Sigmoid colon (tissue), 7 donors: Measurements from ENCODE around the gene AEN. TPM values are rescaled to one million over a fixed set of nuclear protein-coding genes. Genes with fewer than 3 reads are reported as not detected.

Experiments used
- DNase-seq: peaks from one replicate; pipeline ENCODE4 v3.0.0-alpha.2; 2019
- H3K27ac ChIP-seq, 4 donors: fragments of 200-600 bp; sonication (generic); one replicate each; pipeline ENCODE4 v1.5.1; 2016 to 2019; ENCODE audit warnings: mild to moderate bottlenecking in 1 of 4
- H3K27me3 ChIP-seq, 3 donors: fragments of 200-600 bp; sonication (generic); one replicate each; pipeline ENCODE4 v1.5.1; 2019; ENCODE audit warnings: mild to moderate bottlenecking in 1 of 3
- H3K36me3 ChIP-seq, 4 donors: fragments of 200-600 bp; sonication (generic); one replicate each; pipeline ENCODE4 v1.5.1; 2016 to 2019
- H3K4me1 ChIP-seq, 4 donors: fragments of 200-600 bp; sonication (generic); one replicate each; pipeline ENCODE4 v1.5.1; 2017 to 2019
- H3K4me3 ChIP-seq, 4 donors: fragments of 200-600 bp; sonication (generic); one replicate each; pipeline ENCODE4 v1.5.1; 2017 to 2019; ENCODE audit warnings: mild to moderate bottlenecking in 2 of 4, moderate library complexity in 1 of 4
- H3K9me3 ChIP-seq, 4 donors: fragments of 200-600 bp in 3 of 4; sonication (generic) in 3 of 4; one replicate each; pipeline versions ENCODE4 v1.5.1 to v1.6.1; 2013 to 2019
- EP300 ChIP-seq, 4 donors: sonication (generic); formaldehyde crosslinking; IDR thresholded peaks; one replicate each; pipeline ENCODE4 v1.6.1; 2017; ENCODE audit warnings: antibody characterized with exemption in 4 of 4
- POLR2A ChIP-seq, 2 donors: fragments of 450-650 bp; IDR thresholded peaks; one replicate each; pipeline ENCODE4 v1.6.1; 2016; ENCODE audit warnings: antibody characterized with exemption in 2 of 2, mild to moderate bottlenecking in 2 of 2, moderate library complexity in 2 of 2
- POLR2AphosphoS5 ChIP-seq, 4 donors: sonication (generic); formaldehyde crosslinking; IDR thresholded peaks; one replicate each; pipeline ENCODE4 v1.6.1; 2017; ENCODE audit warnings: antibody characterized with exemption in 4 of 4
- WGBS, 2 donors: extraction: QIAGEN DNeasy Blood & Tissue Kit; methylation state at CpG; one replicate each; pipeline ENCODE4 v1.1.7; 2013; 5-methylcytosine and 5-hydroxymethylcytosine counted together
- intact Hi-C: fragments of 100-400 bp; cut with DNase I; formaldehyde crosslinking; loops from one replicate; pipeline ENCODE4 v1.15.1; 2023
- polyA plus RNA-seq, 3 donors: library from polyadenylated mRNA; stranded (reverse); fragments of 200-250 nt; gene quantifications; one replicate each; pipeline ENCODE4 v1.2.3, GENCODE V29; 2013
- total RNA-seq, 4 donors: library from RNA; depleted of rRNA; stranded (reverse); fragments of >200 nt; gene quantifications; one replicate each; pipeline ENCODE4 v1.1.0, GENCODE V29; 2016
- TF ChIP-seq, protein P1 (sequence below), 4 experiments: fragments of 450-650 bp in 3 of 4; fragments of 200-600 bp in 1 of 4; IDR thresholded peaks; one replicate each; pipeline ENCODE4 v1.5.1; 2016 to 2019; ENCODE audit warnings: antibody characterized with exemption in 4 of 4, mild to moderate bottlenecking in 3 of 4, moderate library complexity in 2 of 4
- donor health status: healthy with polysubstance abuse.
- donor health status: Bipolar disorder and iron deficiency.
- donor health status: healthy.

Gene AEN
- total and polyA plus RNA-seq, 7 donors, result 4.2 to 19.7 (median 8.8) TPM

GRCh38 chr15:88654430-88655102, 33.4 kb downstream of the AEN start:
- TF ChIP-seq, protein P1, sequence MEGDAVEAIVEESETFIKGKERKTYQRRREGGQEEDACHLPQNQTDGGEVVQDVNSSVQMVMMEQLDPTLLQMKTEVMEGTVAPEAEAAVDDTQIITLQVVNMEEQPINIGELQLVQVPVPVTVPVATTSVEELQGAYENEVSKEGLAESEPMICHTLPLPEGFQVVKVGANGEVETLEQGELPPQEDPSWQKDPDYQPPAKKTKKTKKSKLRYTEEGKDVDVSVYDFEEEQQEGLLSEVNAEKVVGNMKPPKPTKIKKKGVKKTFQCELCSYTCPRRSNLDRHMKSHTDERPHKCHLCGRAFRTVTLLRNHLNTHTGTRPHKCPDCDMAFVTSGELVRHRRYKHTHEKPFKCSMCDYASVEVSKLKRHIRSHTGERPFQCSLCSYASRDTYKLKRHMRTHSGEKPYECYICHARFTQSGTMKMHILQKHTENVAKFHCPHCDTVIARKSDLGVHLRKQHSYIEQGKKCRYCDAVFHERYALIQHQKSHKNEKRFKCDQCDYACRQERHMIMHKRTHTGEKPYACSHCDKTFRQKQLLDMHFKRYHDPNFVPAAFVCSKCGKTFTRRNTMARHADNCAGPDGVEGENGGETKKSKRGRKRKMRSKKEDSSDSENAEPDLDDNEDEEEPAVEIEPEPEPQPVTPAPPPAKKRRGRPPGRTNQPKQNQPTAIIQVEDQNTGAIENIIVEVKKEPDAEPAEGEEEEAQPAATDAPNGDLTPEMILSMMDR (IDR thresholded peaks at IDR 0.05), result no peak
- TF ChIP-seq POLR2AphosphoS5 (IDR thresholded peaks at IDR 0.05) (no peak), POLR2A (IDR thresholded peaks at IDR 0.05) (no peak)
- DNase-seq, result peak; percentile 53
- Histone ChIP-seq H3K27ac (no peak overlapping the region), H3K36me3 (no peaks in the 10 kb centered on the region), H3K27me3 (no peaks in the 10 kb centered on the region), H3K9me3 (no peaks in the 10 kb centered on the region), H3K4me3 (no peak overlapping the region), H3K4me1 (peaks cover 0 to 8% (median 0%) of the 10 kb centered on the region in 4 donors)
- intact Hi-C loops, result loop anchor here (5.0 kb wide), 1 partner anchor 243 kb away; the partner anchor contains the start of gene HAPLN3
- 93 to 94% methylated on average over 18 of the region's 18 CpGs for WGBS, 2 donors

DNA sequence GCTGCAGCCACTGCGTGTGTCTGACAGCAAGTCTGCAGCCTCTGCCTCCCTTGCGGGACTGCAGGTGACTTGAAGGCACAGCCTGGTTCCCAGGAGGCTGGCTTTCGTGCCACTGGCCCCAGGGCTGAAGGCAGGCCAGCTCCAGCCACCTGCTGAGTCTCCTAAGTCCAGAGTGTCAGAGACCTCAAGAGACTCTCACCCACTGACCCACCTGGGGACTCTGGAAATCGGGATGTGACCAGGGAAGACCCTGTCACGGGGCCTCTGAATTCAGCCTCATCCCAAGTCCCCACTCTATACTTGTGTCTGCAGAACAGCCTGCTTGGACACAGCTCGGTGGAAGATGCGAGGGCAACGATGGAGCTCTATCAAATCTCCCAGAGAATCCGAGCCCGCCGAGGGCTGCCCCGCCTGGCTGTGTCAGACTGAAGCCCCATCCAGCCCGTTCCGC, 34.0 kb downstream of the AEN start:
- TF ChIP-seq POLR2A (IDR thresholded peaks at IDR 0.05) (no peak), POLR2AphosphoS5 (IDR thresholded peaks at IDR 0.05) (no peak), EP300 (IDR thresholded peaks at IDR 0.05) (no peak)
- TF ChIP-seq, protein P1 (IDR thresholded peaks at IDR 0.05), result no peak
- peak; percentile 50 for DNase-seq

GRCh38 chr15:88655800-88656488, 34.8 kb downstream of the AEN start:
- Histone ChIP-seq H3K27me3 (no peaks in the 10 kb centered on the region), H3K4me3 (no peak overlapping the region), H3K36me3 (no peaks in the 10 kb centered on the region), H3K27ac (no peak overlapping the region), H3K9me3 (no peaks in the 10 kb centered on the region), H3K4me1 (peaks cover 0 to 10% (median 0%) of the 10 kb centered on the region in 4 donors)
- TF ChIP-seq POLR2A (IDR thresholded peaks at IDR 0.05), result no peak
- TF ChIP-seq POLR2AphosphoS5 (IDR thresholded peaks at IDR 0.05), result no peak
- TF ChIP-seq EP300 (IDR thresholded peaks at IDR 0.05), result no peak
- TF ChIP-seq, protein P1 (IDR thresholded peaks at IDR 0.05), result no peak
- peak; percentile 28 for DNase-seq
- WGBS, 2 donors, result 73 to 84% methylated on average over 8 of the region's 8 CpGs
- intact Hi-C loops, result loop anchor here (5.0 kb wide), 1 partner anchor 241 kb away; the partner anchor contains the start of gene HAPLN3

More for the DNA sequence above, 34.0 kb downstream of the AEN start:
- Histone ChIP-seq H3K36me3 (no peaks in the 10 kb centered on the region), H3K27me3 (no peaks in the 10 kb centered on the region), H3K27ac (no peak overlapping the region), H3K9me3 (no peaks in the 10 kb centered on the region), H3K4me1 (peaks cover 0 to 10% (median 0%) of the 10 kb centered on the region in 4 donors), H3K4me3 (no peak overlapping the region)
- 89 to 93% methylated on average over 14 of the region's 14 CpGs for WGBS, 2 donors
- intact Hi-C loops, result loop anchor here (5.0 kb wide), 1 partner anchor 242 kb away; the partner anchor contains the start of gene HAPLN3

GRCh38 chr15:88656760-88657221, 35.7 kb downstream of the AEN start:
- no peak for TF ChIP-seq POLR2AphosphoS5 (IDR thresholded peaks at IDR 0.05)
- TF ChIP-seq EP300 (IDR thresholded peaks at IDR 0.05), result no peak
- TF ChIP-seq, protein P1 (IDR thresholded peaks at IDR 0.05), result no peak
- Histone ChIP-seq H3K4me3 (no peak overlapping the region), H3K36me3 (no peaks in the 10 kb centered on the region), H3K9me3 (no peaks in the 10 kb centered on the region), H3K27me3 (no peaks in the 10 kb centered on the region), H3K27ac (no peak overlapping the region), H3K4me1 (peaks cover 0 to 10% (median 0%) of the 10 kb centered on the region in 4 donors)
- peak; percentile 59 for DNase-seq
- intact Hi-C loops, result loop anchor here (1.0 to 5.0 kb wide), 2 partner anchors 178 to 241 kb away; partner anchors contain the start of gene HAPLN3
- 68 to 73% methylated on average over 10 of the region's 10 CpGs for WGBS, 2 donors
